Type B pancreatic cell (in vitro differentiated cells): ENCODE results near the gene AGT. TPM values are rescaled to one million over a fixed set of nuclear protein-coding genes. Genes with fewer than 3 reads are reported as not detected.
A peak's percentile ranks its signal among the peaks of the same experiment; 100 is the strongest.

Source experiments
- DNase-seq: peaks from one replicate; pipeline ENCODE4 v3.0.0; 2021; ENCODE audit warnings: mixed read lengths; ENCODE audit not compliant: unreplicated experiment; ENCODE audit errors: extremely low spot score
- H3K27ac Mint-ChIP-seq: 2 replicates; pipeline ENCODE4 v1.8.0; 2021; ENCODE audit warnings: mild to moderate bottlenecking, mixed read lengths
- H3K27me3 Mint-ChIP-seq: 2 replicates; pipeline ENCODE4 v1.8.0; 2021; ENCODE audit warnings: mixed read lengths
- H3K36me3 Mint-ChIP-seq: 2 replicates; pipeline ENCODE4 v1.8.0; 2021; ENCODE audit warnings: mixed read lengths
- H3K4me1 Mint-ChIP-seq: one replicate; pipeline ENCODE4 v1.8.0; 2021; ENCODE audit warnings: mixed read lengths; ENCODE audit not compliant: unreplicated experiment
- H3K4me3 Mint-ChIP-seq: 2 replicates; pipeline ENCODE4 v1.8.0; 2021; ENCODE audit warnings: mild to moderate bottlenecking, mixed read lengths
- H3K9me3 Mint-ChIP-seq: 2 replicates; pipeline ENCODE4 v1.8.0; 2021; ENCODE audit warnings: mixed read lengths
- CTCF ChIP-seq: fragments of 200-600 bp; sonication (generic); conservative IDR thresholded peaks from 2 replicates; pipeline ENCODE4 v1.5.0; 2021; ENCODE audit warnings: antibody characterized with exemption, mild to moderate bottlenecking
- total RNA-seq: library from RNA; stranded (reverse); gene quantifications from 2 replicates; pipeline ENCODE4 v1.2.1, GENCODE V29; 2021; ENCODE audit warnings: low replicate concordance

The AGT gene
- total RNA-seq, 1 donor from 2014 or later, result 125 TPM

- H3K4me1 Mint-ChIP-seq, result peaks cover 18% of the 10 kb centered on the region
- no peak overlapping the region for H3K4me3 Mint-ChIP-seq
- no peaks in the 10 kb centered on the region for H3K27me3 Mint-ChIP-seq
- TF ChIP-seq CTCF, result no peak
- DNase-seq, result no peak
- H3K9me3 Mint-ChIP-seq, result no peaks in the 10 kb centered on the region
- H3K27ac Mint-ChIP-seq, result peak overlapping the region; percentile 49
- peaks cover 44% of the 10 kb centered on the region for H3K36me3 Mint-ChIP-seq
Measured at GRCh38 chr1:230690101-230690500, 23.8 kb downstream of the AGT start.

- Mint-ChIP-seq H3K9me3 (no peaks in the 10 kb centered on the region), H3K27ac (no peak overlapping the region), H3K4me1 (peaks cover 26% of the 10 kb centered on the region), H3K27me3 (no peaks in the 10 kb centered on the region), H3K4me3 (no peak overlapping the region), H3K36me3 (peaks cover 36% of the 10 kb centered on the region)
- no peak for TF ChIP-seq CTCF
- no peak for DNase-seq
Measured at GRCh38 chr1:230686747-230687146, 27.2 kb downstream of the AGT start.

GRCh38 chr1:230684998-230685397 lies 28.9 kb downstream of the AGT start:
- Mint-ChIP-seq H3K4me3 (no peak overlapping the region), H3K4me1 (peaks cover 30% of the 10 kb centered on the region), H3K9me3 (no peaks in the 10 kb centered on the region), H3K27ac (peak overlapping the region; percentile 87), H3K27me3 (no peaks in the 10 kb centered on the region), H3K36me3 (peaks cover 38% of the 10 kb centered on the region)
- no peak for TF ChIP-seq CTCF
- DNase-seq, result no peak

- peaks cover 41% of the 10 kb centered on the region for H3K36me3 Mint-ChIP-seq
- H3K9me3 Mint-ChIP-seq, result no peaks in the 10 kb centered on the region
Measured at GRCh38 chr1:230684146-230684545, 29.8 kb downstream of the AGT start.

GRCh38 chr1:230682882-230683610 lies 30.9 kb downstream of the AGT start:
- Mint-ChIP-seq H3K4me3 (no peak overlapping the region), H3K9me3 (no peaks in the 10 kb centered on the region), H3K27me3 (no peaks in the 10 kb centered on the region), H3K27ac (peak overlapping the region; percentile 87), H3K36me3 (peaks cover 42% of the 10 kb centered on the region), H3K4me1 (peaks cover 26% of the 10 kb centered on the region)
- no peak for DNase-seq
- no peak for TF ChIP-seq CTCF

More at GRCh38 chr1:230684146-230684545, 29.8 kb downstream of the AGT start:
- Mint-ChIP-seq H3K4me1 (peaks cover 26% of the 10 kb centered on the region), H3K27ac (peak overlapping the region; percentile 87), H3K27me3 (no peaks in the 10 kb centered on the region), H3K4me3 (peak overlapping the region; percentile 46)
- no peak for TF ChIP-seq CTCF
- DNase-seq, result no peak
